ENCODE measurements around the gene C15orf39. TPM values are rescaled to one million over a fixed set of nuclear protein-coding genes. Genes with fewer than 3 reads are reported as not detected.

The C15orf39 gene
- total RNA-seq, 2 donors from 2014 or later, result 16.5 to 22.0 TPM

DNA sequence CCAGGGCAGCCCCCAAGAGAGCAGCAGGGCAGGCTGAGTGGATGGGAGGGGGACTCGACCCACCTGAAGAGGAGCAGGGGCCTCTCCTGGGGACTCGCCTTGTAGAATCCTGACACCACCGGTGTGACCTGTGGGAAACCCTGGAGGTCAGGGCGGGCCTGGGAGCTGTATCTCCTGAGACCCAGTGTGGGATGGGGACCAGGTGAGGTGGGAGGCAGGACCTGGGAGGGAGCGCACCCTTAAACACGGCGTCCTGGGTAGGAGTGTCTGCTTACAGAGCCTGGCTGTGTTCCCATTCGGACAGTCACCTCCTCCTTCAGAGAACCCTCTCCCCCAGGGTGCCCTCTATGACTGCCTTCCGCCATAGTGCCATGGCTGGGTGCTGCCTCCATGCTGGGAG, 27.1 kb downstream of the C15orf39 start:
- no peak for ATAC-seq (replicated peaks in 1 of 2)
- H3K4me1 Mint-ChIP-seq (ENCODE audit: low read depth), result no peaks in the 10 kb centered on the region
- H3K27ac Mint-ChIP-seq, result no peak overlapping the region
- no peaks in the 10 kb centered on the region for H3K9me3 Mint-ChIP-seq
- H3K36me3 Mint-ChIP-seq (ENCODE audit: insufficient read depth in 2 of 2), result no peaks in the 10 kb centered on the region
- H3K27me3 Mint-ChIP-seq (ENCODE audit: low read depth), result peaks cover 12% of the 10 kb centered on the region
- no peak overlapping the region for H3K4me3 Mint-ChIP-seq
- DNase-seq, result no peak

DNA sequence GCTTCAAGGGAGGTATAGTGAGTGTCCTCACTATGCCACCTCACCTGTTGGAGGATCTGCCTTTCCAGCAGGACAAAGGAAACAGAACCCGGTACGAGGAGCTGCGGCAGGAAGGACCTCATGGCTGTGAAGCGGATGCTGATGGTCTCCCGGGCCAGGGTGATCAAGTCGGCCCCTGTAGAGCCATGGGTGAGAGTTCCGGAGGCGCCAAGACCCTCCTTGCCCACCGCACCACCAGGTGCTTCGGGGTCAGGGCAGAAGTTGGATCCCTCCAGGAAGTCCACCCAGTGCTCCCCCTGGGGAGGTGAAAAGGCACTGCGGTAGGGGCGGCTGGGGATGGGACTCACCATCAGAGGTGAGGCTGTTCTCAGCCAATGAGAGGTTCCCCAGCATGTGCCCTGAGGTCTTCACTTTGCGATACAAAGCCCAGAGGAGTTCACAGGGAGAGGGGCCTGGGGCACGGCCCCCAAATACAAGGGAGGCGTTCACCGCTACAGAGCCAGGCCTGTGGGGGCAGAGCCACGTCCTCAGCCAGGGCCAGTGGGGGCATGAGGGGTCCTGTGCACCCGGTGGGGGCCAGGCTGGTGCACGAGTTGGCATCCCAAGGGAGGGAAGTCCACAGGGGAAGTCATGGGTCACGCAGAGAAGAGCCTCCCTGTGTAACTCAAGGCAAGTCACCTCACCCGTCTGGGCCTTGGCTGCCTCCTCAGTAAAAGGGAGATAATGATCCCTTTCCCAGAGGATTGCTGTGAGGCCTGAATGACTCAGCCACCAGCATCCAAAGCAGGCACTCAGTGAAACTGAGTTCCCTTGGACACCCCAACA, 27.7 kb downstream of the C15orf39 start:
- ATAC-seq (replicated peaks in 1 of 2) (no peak), DNase-seq (no peak)
- no peaks in the 10 kb centered on the region for H3K9me3 Mint-ChIP-seq
- no peaks in the 10 kb centered on the region for H3K4me1 Mint-ChIP-seq (ENCODE audit: low read depth)
- H3K27me3 Mint-ChIP-seq (ENCODE audit: low read depth), result peaks cover 12% of the 10 kb centered on the region
- H3K27ac Mint-ChIP-seq, result no peak overlapping the region
- H3K36me3 Mint-ChIP-seq (ENCODE audit: insufficient read depth in 2 of 2), result no peaks in the 10 kb centered on the region
- H3K4me3 Mint-ChIP-seq, result no peak overlapping the region

- H3K27me3 Mint-ChIP-seq (ENCODE audit: low read depth), result peaks cover 16% of the 10 kb centered on the region
- ATAC-seq (replicated peaks in 1 of 2) (no peak), DNase-seq (no peak)
- H3K36me3 Mint-ChIP-seq (ENCODE audit: insufficient read depth in 2 of 2), result no peaks in the 10 kb centered on the region
- H3K27ac Mint-ChIP-seq, result no peak overlapping the region
- no peaks in the 10 kb centered on the region for H3K4me1 Mint-ChIP-seq (ENCODE audit: low read depth)
- H3K9me3 Mint-ChIP-seq, result no peaks in the 10 kb centered on the region
- no peak overlapping the region for H3K4me3 Mint-ChIP-seq
Observed at GRCh38 chr15:75230016-75230343, 28.3 kb downstream of the C15orf39 start.

- H3K36me3 Mint-ChIP-seq (ENCODE audit: insufficient read depth in 2 of 2), result no peaks in the 10 kb centered on the region
- H3K9me3 Mint-ChIP-seq, result no peaks in the 10 kb centered on the region
- peaks cover 19% of the 10 kb centered on the region for H3K27me3 Mint-ChIP-seq (ENCODE audit: low read depth)
Observed at GRCh38 chr15:75230551-75231371, 29.1 kb downstream of the C15orf39 start.

GRCh38 chr15:75231836-75232235, 30.2 kb downstream of the C15orf39 start:
- ATAC-seq (replicated peaks in 1 of 2) (no peak), DNase-seq (no peak)
- Mint-ChIP-seq H3K9me3 (no peaks in the 10 kb centered on the region), H3K4me3 (no peak overlapping the region), H3K4me1 (ENCODE audit: low read depth) (no peaks in the 10 kb centered on the region), H3K27ac (no peak overlapping the region), H3K36me3 (ENCODE audit: insufficient read depth in 2 of 2) (no peaks in the 10 kb centered on the region), H3K27me3 (ENCODE audit: low read depth) (peaks cover 19% of the 10 kb centered on the region)

More at GRCh38 chr15:75230551-75231371, 29.1 kb downstream of the C15orf39 start:
- Mint-ChIP-seq H3K27ac (no peak overlapping the region), H3K4me1 (ENCODE audit: low read depth) (no peaks in the 10 kb centered on the region), H3K4me3 (no peak overlapping the region)
- DNase-seq, result no peak
- no peak for ATAC-seq (replicated peaks in 1 of 2)

DNA sequence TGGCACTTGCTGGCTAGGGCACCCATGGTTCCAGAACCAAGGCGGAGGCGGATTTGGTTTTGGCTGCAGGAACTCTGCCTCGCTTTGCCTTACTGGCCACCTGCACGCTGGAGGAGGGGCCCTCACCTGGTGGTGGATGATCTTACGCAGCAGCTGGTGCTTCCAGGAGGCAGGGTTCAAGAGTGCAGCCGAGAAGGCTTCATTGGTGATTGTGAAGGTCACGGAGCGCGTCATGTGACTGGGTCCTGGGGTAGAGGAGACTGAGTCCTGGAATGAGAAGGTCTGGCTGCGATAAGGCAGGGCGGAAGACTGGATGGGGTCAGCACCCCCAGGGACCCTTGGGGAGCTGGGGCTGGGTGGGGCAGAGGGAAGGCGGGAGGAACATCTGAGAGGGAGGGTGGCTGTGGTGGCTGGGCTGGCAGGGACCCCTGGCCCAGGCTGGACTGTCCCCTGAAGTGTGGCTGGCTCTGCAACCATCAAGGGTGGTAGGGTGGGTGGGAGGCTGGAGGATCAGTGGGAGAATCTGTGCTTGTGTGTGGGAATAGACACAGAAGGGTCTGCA, 30.7 kb downstream of the C15orf39 start:
- ATAC-seq (replicated peaks in 1 of 2) (no peak), DNase-seq (no peak)
- peaks cover 19% of the 10 kb centered on the region for H3K27me3 Mint-ChIP-seq (ENCODE audit: low read depth)
- no peaks in the 10 kb centered on the region for H3K36me3 Mint-ChIP-seq (ENCODE audit: insufficient read depth in 2 of 2)
- H3K9me3 Mint-ChIP-seq, result no peaks in the 10 kb centered on the region
- H3K27ac Mint-ChIP-seq, result no peak overlapping the region
- H3K4me1 Mint-ChIP-seq (ENCODE audit: low read depth), result no peaks in the 10 kb centered on the region
- no peak overlapping the region for H3K4me3 Mint-ChIP-seq

DNA sequence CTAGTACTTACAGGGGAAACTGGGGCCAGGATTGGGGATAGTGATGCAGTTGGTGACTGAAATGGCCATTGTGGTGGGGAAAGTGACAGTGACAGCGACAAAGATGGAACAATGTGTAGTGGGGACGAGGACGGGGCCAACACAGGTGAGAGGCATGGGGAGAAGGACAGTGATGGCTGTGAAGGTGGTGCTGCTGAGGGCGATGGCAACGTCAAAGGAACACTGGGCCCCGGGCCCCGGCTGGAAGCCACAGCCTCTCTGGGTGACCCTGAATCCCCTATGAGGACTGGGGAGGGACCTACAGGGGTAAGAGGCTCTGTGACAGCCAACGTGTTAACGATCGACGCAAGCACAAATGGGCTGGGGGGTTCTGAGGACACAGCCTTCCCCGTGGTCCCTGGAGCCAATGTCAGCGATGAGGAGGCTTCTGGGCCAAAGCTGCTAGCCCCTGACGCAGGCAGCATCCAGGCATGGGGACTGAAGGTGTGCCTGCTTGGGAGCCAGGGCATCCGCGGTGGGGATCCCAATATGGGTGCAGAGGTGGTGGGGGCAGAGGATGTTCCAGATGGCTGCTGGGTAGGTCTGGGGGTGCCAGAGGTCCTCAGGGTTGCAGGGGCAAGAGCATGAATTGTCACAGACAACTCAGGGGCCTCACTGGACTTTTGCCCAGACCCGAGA, 31.3 kb downstream of the C15orf39 start:
- Mint-ChIP-seq H3K27me3 (ENCODE audit: low read depth) (peaks cover 19% of the 10 kb centered on the region), H3K4me1 (ENCODE audit: low read depth) (no peaks in the 10 kb centered on the region), H3K27ac (no peak overlapping the region), H3K9me3 (no peaks in the 10 kb centered on the region), H3K36me3 (ENCODE audit: insufficient read depth in 2 of 2) (no peaks in the 10 kb centered on the region), H3K4me3 (no peak overlapping the region)
- no peak for DNase-seq
- ATAC-seq (replicated peaks in 1 of 2), result no peak

- Mint-ChIP-seq H3K4me1 (ENCODE audit: low read depth) (no peaks in the 10 kb centered on the region), H3K9me3 (no peaks in the 10 kb centered on the region), H3K4me3 (no peak overlapping the region), H3K36me3 (ENCODE audit: insufficient read depth in 2 of 2) (no peaks in the 10 kb centered on the region), H3K27ac (no peak overlapping the region), H3K27me3 (ENCODE audit: low read depth) (peaks cover 24% of the 10 kb centered on the region)
- DNase-seq (no peak), ATAC-seq (replicated peaks in 1 of 2) (no peak)
Observed at GRCh38 chr15:75233504-75234190, 32.0 kb downstream of the C15orf39 start.

DNA sequence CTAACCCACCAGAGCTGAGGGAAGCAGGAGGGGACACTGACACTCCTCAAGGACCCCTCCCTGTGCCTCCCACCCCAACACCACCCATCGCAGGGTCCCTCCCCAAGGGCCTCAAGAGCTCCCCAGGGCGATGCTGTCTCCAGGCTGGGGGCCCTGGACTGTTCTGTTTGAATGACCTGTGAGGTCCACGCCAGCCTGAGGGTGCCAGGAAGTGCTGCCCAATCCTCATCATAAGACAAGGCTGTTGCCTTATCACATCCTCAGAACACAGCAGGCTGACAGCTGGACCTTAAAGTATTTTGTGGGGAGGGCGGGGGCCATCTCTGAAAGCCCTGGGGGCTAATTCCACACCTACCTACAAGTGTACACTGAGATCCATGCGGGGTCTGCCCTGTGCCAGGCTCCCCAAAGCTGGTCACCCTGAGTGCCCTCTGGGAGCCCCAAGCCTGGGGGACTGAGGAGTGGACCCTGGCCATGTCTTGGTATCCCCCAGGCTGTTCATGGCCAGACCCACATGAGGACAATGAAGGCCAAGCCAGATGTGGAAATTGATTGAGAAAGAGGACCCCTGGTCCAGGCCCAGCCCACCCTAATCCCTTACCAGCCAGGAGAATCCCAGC, 32.6 kb downstream of the C15orf39 start:
- ATAC-seq (replicated peaks in 1 of 2), result no peak
- Mint-ChIP-seq H3K27me3 (ENCODE audit: low read depth) (peaks cover 29% of the 10 kb centered on the region), H3K4me3 (no peak overlapping the region), H3K9me3 (no peaks in the 10 kb centered on the region), H3K27ac (no peak overlapping the region), H3K4me1 (ENCODE audit: low read depth) (peaks cover 3% of the 10 kb centered on the region), H3K36me3 (ENCODE audit: insufficient read depth in 2 of 2) (no peaks in the 10 kb centered on the region)
- DNase-seq, result no peak

GRCh38 chr15:75235051-75235673, 33.5 kb downstream of the C15orf39 start:
- H3K9me3 Mint-ChIP-seq, result no peaks in the 10 kb centered on the region
- peaks cover 7% of the 10 kb centered on the region for H3K4me1 Mint-ChIP-seq (ENCODE audit: low read depth)
- H3K27ac Mint-ChIP-seq, result no peak overlapping the region
- H3K36me3 Mint-ChIP-seq (ENCODE audit: insufficient read depth in 2 of 2), result no peaks in the 10 kb centered on the region
- peaks cover 29% of the 10 kb centered on the region for H3K27me3 Mint-ChIP-seq (ENCODE audit: low read depth)
- ATAC-seq (replicated peaks in 1 of 2), result no peak
- no peak for DNase-seq
- H3K4me3 Mint-ChIP-seq, result no peak overlapping the region

- ATAC-seq (replicated peaks in 1 of 2), result no peak
- no peak for DNase-seq
- Mint-ChIP-seq H3K36me3 (ENCODE audit: insufficient read depth in 2 of 2) (no peaks in the 10 kb centered on the region), H3K4me1 (ENCODE audit: low read depth) (peaks cover 7% of the 10 kb centered on the region), H3K9me3 (no peaks in the 10 kb centered on the region), H3K27ac (no peak overlapping the region), H3K27me3 (ENCODE audit: low read depth) (peaks cover 29% of the 10 kb centered on the region), H3K4me3 (no peak overlapping the region)
Observed at GRCh38 chr15:75235760-75236729, 34.4 kb downstream of the C15orf39 start.

Measured in activated T-cell treated with anti-CD3 and anti-CD28 coated beads, Interleukin-2, amount 50 U/mL, for 72 hours (primary cell).